Fibroblast of pulmonary artery (primary cell): ENCODE data around the gene ZNF444.

Experiments
- DNase-seq: peaks from one replicate; pipeline ENCODE4 v3.0.0-alpha.2; 2010; ENCODE audit warnings: low read depth
- H3K4me3 ChIP-seq: replicated peaks from 2 replicates; pipeline ENCODE4 v1.5.1; 2011; ENCODE audit warnings: low read depth, mild to moderate bottlenecking, control low read depth, low read length, moderate library complexity
- CTCF ChIP-seq: IDR thresholded peaks from 2 replicates; pipeline ENCODE4 v1.5.1; 2011; ENCODE audit warnings: mild to moderate bottlenecking, control low read depth, low read length, inconsistent platforms; ENCODE audit errors: missing control alignments

The ZNF444 gene

GRCh38 chr19:56114051-56114777 is 26.9 kb upstream of the ZNF444 start:
- DNase-seq, result no peak
- no peak for TF ChIP-seq CTCF
- no peak overlapping the region for H3K4me3 ChIP-seq

DNA sequence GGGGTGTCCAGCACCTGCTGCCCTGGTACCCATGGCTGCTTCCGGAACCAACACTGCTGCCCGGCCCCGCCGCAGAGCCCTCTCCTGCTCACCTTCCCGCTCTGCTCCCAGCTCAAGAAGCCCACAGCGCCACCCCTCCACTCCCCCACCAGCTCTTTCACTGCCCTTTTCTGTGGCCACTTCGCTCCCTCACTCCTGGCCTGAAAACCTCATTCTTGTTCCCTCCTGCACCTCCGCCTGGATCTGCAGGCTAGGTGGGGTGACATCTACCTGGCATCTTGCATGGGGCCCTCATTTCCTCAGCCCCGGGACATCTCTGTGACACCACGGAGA is 26.3 kb upstream of the ZNF444 start:
- DNase-seq, result no peak
- no peak for TF ChIP-seq CTCF
- H3K4me3 ChIP-seq, result no peak overlapping the region

GRCh38 chr19:56115490-56115889 is 25.6 kb upstream of the ZNF444 start:
- no peak for DNase-seq
- TF ChIP-seq CTCF, result no peak
- no peak overlapping the region for H3K4me3 ChIP-seq

DNA sequence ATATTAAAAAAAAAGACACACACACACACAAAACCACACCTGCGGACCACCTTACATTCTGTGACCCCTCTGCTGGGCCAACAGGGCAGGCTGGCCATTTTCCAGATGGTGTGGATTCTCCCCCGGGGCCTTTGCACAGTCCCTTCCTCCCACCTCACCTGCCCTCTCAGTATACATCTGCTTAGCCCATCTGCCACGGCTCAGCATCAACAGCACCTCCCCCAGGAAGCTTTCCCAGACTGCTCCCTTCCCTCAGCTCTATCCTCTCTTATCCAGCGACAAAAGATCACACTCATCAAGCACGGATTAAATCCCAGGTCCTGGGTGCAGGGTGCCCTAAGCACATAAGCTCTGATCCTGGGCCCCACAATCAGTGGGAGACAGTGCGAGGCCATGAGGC is 24.5 kb upstream of the ZNF444 start:
- TF ChIP-seq CTCF, result no peak
- H3K4me3 ChIP-seq, result no peak overlapping the region
- no peak for DNase-seq

DNA sequence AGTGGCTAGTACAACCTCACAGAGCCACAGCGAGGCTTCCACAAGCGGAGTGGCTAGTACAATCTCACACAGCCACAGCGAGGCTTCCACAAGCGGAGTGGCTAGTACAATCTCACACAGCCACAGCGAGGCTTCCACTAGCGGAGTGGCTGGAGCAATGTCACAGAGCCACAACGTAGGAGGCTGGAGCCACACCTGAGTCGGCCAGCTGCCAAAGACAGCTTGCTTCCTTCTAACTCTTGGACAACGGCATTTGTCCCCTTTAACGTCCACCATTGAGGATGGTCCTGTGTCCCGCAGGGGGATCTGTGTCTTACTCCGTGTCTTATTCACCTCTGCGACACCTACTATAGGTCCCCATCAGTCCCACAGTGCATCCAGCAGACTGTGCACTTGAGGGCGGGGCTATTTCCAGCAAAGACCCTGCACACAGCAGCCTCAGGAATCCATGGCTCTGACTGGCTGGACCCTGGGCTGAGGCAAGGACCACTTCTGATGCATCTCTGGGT is 23.7 kb upstream of the ZNF444 start:
- no peak for DNase-seq
- no peak for TF ChIP-seq CTCF
- no peak overlapping the region for H3K4me3 ChIP-seq

DNA sequence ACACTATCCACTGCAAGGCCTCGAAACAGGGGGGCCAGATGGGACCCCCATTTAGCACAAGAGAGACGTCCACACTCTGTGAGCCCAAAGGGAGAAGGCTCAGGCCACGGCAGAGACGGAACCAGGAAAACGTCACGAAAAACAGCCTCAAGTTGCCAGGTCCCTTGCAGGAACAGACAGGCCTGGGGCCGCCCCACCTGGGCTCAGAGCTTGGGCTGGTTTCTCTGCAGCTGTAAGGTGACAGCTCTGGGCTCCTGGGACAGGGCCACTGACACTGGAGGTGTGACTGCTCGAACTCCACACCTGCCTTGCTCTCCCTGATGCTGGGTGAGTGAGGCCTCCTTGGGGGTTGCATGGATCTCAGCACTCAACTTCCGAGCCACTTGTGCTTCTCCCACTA is 23.2 kb upstream of the ZNF444 start:
- no peak for DNase-seq
- no peak overlapping the region for H3K4me3 ChIP-seq
- no peak for TF ChIP-seq CTCF
